HG03442 (cell line): ENCODE results near the gene SCFD2.

ENCODE experiments used
- ATAC-seq: cut with Tn5 transposase; IDR thresholded peaks from one replicate; pipeline ENCODE4 v1.9.1; 2021; ENCODE audit warnings: mild to moderate bottlenecking, moderate library complexity; ENCODE audit not compliant: unreplicated experiment

The SCFD2 gene

GRCh38 chr4:53019485-53020382 is 346.1 kb downstream of the SCFD2 start:
- ATAC-seq, result no peak

- ATAC-seq, result no peak
Observed at GRCh38 chr4:53018471-53018870, 347.4 kb downstream of the SCFD2 start.

- ATAC-seq, result no peak
Observed at GRCh38 chr4:53016099-53016820, 349.6 kb downstream of the SCFD2 start.

GRCh38 chr4:53015681-53016080 is 350.2 kb downstream of the SCFD2 start:
- ATAC-seq, result no peak

- no peak for ATAC-seq
Observed at GRCh38 chr4:53014881-53015280, 351.0 kb downstream of the SCFD2 start.

- no peak for ATAC-seq
Observed at GRCh38 chr4:53013873-53014775, 351.7 kb downstream of the SCFD2 start.

- ATAC-seq, result peak; percentile 66
Observed at GRCh38 chr4:53012738-53013137, 353.1 kb downstream of the SCFD2 start.

- ATAC-seq, result no peak
Observed at GRCh38 chr4:53011259-53011905, 354.5 kb downstream of the SCFD2 start.

GRCh38 chr4:53010318-53010717 is 355.5 kb downstream of the SCFD2 start:
- ATAC-seq, result no peak

GRCh38 chr4:53009824-53010223 is 356.0 kb downstream of the SCFD2 start:
- peak; percentile 52 for ATAC-seq

- no peak for ATAC-seq
Observed at GRCh38 chr4:53007024-53007423, 358.8 kb downstream of the SCFD2 start.

GRCh38 chr4:53005808-53006207 is 360.1 kb downstream of the SCFD2 start:
- ATAC-seq, result no peak

- ATAC-seq, result no peak
Observed at GRCh38 chr4:53005149-53005546, 360.7 kb downstream of the SCFD2 start.

- ATAC-seq, result no peak
Observed at GRCh38 chr4:53004497-53005148, 361.2 kb downstream of the SCFD2 start.

GRCh38 chr4:53003959-53004358 is 361.9 kb downstream of the SCFD2 start:
- no peak for ATAC-seq

- no peak for ATAC-seq
Observed at GRCh38 chr4:53000560-53000959, 365.3 kb downstream of the SCFD2 start.

- no peak for ATAC-seq
Observed at GRCh38 chr4:52999626-53000025, 366.2 kb downstream of the SCFD2 start.

GRCh38 chr4:52998413-52998812 is 367.4 kb downstream of the SCFD2 start:
- ATAC-seq, result no peak

GRCh38 chr4:52997132-52997416 is 368.8 kb downstream of the SCFD2 start:
- ATAC-seq, result no peak
